ENCODE measurements around the gene MALAT1. TPM values are rescaled to one million over a fixed set of nuclear protein-coding genes. Genes with fewer than 3 reads are reported as not detected.

Gene MALAT1
- total and polyA plus RNA-seq, 2 of the 13 experiments (the other 11 are each of a cell fraction or from before 2014, with no cell fraction given) = 143 to 1,237 TPM

GRCh38 chr11:65468874-65469333, 29.9 kb upstream of the MALAT1 start (continued):
- no peak for TF ChIP-seq FOXO4 (CRISPR knock-in tag; conservative IDR thresholded peaks at IDR 0.05)
- no peak for TF ChIP-seq KDM3A (CRISPR knock-in tag; IDR thresholded peaks at IDR 0.05; ENCODE audit: low read depth)
- no peak for TF ChIP-seq ZNF556 (CRISPR knock-in tag; IDR thresholded peaks at IDR 0.05; ENCODE audit: borderline replicate concordance)
- no peak for TF ChIP-seq SRSF1 (optimal IDR thresholded peaks at IDR 0.05; ENCODE audit: low read depth, low read length)
- no peak for TF ChIP-seq SCMH1 (CRISPR knock-in tag; IDR thresholded peaks at IDR 0.05; ENCODE audit: borderline replicate concordance)
- TF ChIP-seq, protein P1, sequence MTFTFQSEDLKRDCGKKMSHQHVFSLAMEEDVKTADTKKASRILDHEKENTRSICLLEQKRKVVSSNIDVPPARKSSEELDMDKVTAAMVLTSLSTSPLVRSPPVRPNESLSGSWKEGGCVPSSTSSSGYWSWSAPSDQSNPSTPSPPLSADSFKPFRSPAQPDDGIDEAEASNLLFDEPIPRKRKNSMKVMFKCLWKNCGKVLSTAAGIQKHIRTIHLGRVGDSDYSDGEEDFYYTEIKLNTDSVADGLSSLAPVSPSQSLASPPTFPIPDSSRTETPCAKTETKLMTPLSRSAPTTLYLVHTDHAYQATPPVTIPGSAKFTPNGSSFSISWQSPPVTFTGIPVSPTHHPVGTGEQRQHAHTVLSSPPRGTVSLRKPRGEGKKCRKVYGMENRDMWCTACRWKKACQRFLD (CRISPR knock-in tag; IDR thresholded peaks at IDR 0.05; ENCODE audit: borderline replicate concordance) = no peak
- TF ChIP-seq ZNF281 (CRISPR knock-in tag; IDR thresholded peaks at IDR 0.05; ENCODE audit: borderline replicate concordance) = no peak
- TF ChIP-seq ZNF609 (CRISPR knock-in tag; IDR thresholded peaks at IDR 0.05; ENCODE audit: borderline replicate concordance) = no peak
- TF ChIP-seq RBM39 (IDR thresholded peaks at IDR 0.05; ENCODE audit: low read depth, low read length, poor library complexity, severe bottlenecking) = no peak
- TF ChIP-seq ZNF138 (CRISPR knock-in tag; IDR thresholded peaks at IDR 0.05; ENCODE audit: low read depth) = no peak
- TF ChIP-seq ZNF547 (CRISPR knock-in tag; IDR thresholded peaks at IDR 0.05) = no peak
- no peak for TF ChIP-seq CC2D1A (CRISPR knock-in tag; IDR thresholded peaks at IDR 0.05)
- TF ChIP-seq ZNF496 (CRISPR knock-in tag; IDR thresholded peaks at IDR 0.05; ENCODE audit: insufficient replicate concordance) = no peak
- no peak for TF ChIP-seq HMG20A (CRISPR knock-in tag; IDR thresholded peaks at IDR 0.05; ENCODE audit: borderline replicate concordance)
- TF ChIP-seq MZF1 (CRISPR knock-in tag; IDR thresholded peaks at IDR 0.05; ENCODE audit: borderline replicate concordance) = no peak
- TF ChIP-seq SKIL (CRISPR knock-in tag; IDR thresholded peaks at IDR 0.05; ENCODE audit: borderline replicate concordance) = no peak
- TF ChIP-seq FOSL2 (CRISPR knock-in tag; IDR thresholded peaks at IDR 0.05) = peak; percentile 49

Measured in HepG2 (cell line).